Spinal cord (tissue), 10 donors: ENCODE measurements around the gene TAF4B. TPM values are rescaled to one million over a fixed set of nuclear protein-coding genes. Genes with fewer than 3 reads are reported as not detected.

Source experiments
- DNase-seq, 6 donors: peaks; one replicate each; pipeline versions ENCODE4 v3.0.0 to v3.0.0-alpha.2; 2013 to 2015; ENCODE audit warnings: low spot score in 6 of 6, low read depth in 4 of 6
- H3K27ac ChIP-seq: one replicate; pipeline ENCODE4 v1.5.1; 2013; ENCODE audit warnings: low read depth, low read length, control low read depth
- H3K27me3 ChIP-seq: one replicate; pipeline ENCODE4 v1.6.1; 2013; ENCODE audit warnings: low read length; ENCODE audit not compliant: control insufficient read depth, insufficient read depth
- H3K36me3 ChIP-seq: one replicate; pipeline ENCODE4 v1.6.1; 2013; ENCODE audit warnings: low read length; ENCODE audit not compliant: control insufficient read depth, insufficient read depth
- H3K4me1 ChIP-seq: one replicate; pipeline ENCODE4 v1.6.1; 2013; ENCODE audit warnings: low read length; ENCODE audit not compliant: control insufficient read depth, insufficient read depth
- H3K4me3 ChIP-seq: one replicate; pipeline ENCODE4 v1.5.1; 2013; ENCODE audit warnings: low read depth, low read length, control low read depth
- H3K9me3 ChIP-seq: one replicate; pipeline ENCODE4 v1.6.1; 2013; ENCODE audit warnings: low read length; ENCODE audit not compliant: control insufficient read depth, insufficient read depth
- WGBS: methylation state at CpG from one replicate; pipeline ENCODE4 v1.1.5; 2013; ENCODE audit warnings: missing lambda C conversion rate; ENCODE audit not compliant: insufficient coverage; 5-methylcytosine and 5-hydroxymethylcytosine counted together
- polyA plus RNA-seq, 2 donors: library from polyadenylated mRNA; unstranded; fragments of 120-200 nt; gene quantifications; one replicate each; pipeline ENCODE4 v1.2.1, GENCODE V29; 2013; ENCODE audit not compliant: insufficient read length in 2 of 2
- total RNA-seq, 2 donors: library from RNA; depleted of rRNA in 1 of 2; stranded (reverse); fragments of 120-200 nt in 1 of 2; fragments of >200 nt in 1 of 2; gene quantifications; one replicate each; pipeline versions ENCODE4 v1.2.3 to v1.2.4, GENCODE V29; 2013 to 2014
- donor health status: healthy.

TAF4B gene
- total and polyA plus RNA-seq, 4 donors: 1.6 to 4.9 (median 2.7) TPM

DNA sequence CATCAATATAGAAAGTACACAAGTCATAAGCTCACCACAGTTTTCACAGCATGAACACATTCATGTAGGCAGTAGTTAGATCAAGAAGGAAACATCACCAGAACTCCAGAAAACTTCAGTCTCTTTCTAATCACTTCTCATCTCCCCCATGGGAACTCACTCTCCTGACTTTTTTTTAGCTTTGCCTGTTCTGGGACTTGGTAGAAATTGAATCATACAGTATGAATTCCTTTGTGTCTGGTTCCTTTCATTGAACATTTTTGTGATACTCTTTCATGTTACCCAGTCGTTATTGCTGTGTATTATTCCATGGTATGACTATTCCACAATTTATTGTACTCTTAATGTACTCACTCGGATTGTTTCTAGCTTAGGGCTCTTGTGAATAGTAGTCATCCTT is 160.2 kb downstream of the TAF4B start:
- no peaks in the 10 kb centered on the region for H3K9me3 ChIP-seq
- WGBS: no CpG with 5 or more reads among the region's 2 CpGs
- H3K4me1 ChIP-seq: no peaks in the 10 kb centered on the region
- H3K4me3 ChIP-seq: no peak overlapping the region
- no peaks in the 10 kb centered on the region for H3K27me3 ChIP-seq
- DNase-seq: no peak
- H3K36me3 ChIP-seq: no peaks in the 10 kb centered on the region
- peak overlapping the region; percentile 74 for H3K27ac ChIP-seq

- H3K27ac ChIP-seq: no peak overlapping the region
- WGBS: no CpG with 5 or more reads among the region's 5 CpGs
- no peak for DNase-seq
- no peaks in the 10 kb centered on the region for H3K36me3 ChIP-seq
- no peak overlapping the region for H3K4me3 ChIP-seq
- H3K27me3 ChIP-seq: no peaks in the 10 kb centered on the region
- no peaks in the 10 kb centered on the region for H3K4me1 ChIP-seq
- H3K9me3 ChIP-seq: no peaks in the 10 kb centered on the region
Observed at GRCh38 chr18:26394047-26394654, 167.9 kb downstream of the TAF4B start.

- Histone ChIP-seq H3K36me3 (no peaks in the 10 kb centered on the region), H3K9me3 (no peaks in the 10 kb centered on the region), H3K4me1 (no peaks in the 10 kb centered on the region), H3K27me3 (no peaks in the 10 kb centered on the region), H3K27ac (no peak overlapping the region), H3K4me3 (no peak overlapping the region)
- WGBS: no CpG with 5 or more reads among the region's 4 CpGs
- DNase-seq: no peak
Observed at GRCh38 chr18:26397019-26397418, 170.8 kb downstream of the TAF4B start.

DNA sequence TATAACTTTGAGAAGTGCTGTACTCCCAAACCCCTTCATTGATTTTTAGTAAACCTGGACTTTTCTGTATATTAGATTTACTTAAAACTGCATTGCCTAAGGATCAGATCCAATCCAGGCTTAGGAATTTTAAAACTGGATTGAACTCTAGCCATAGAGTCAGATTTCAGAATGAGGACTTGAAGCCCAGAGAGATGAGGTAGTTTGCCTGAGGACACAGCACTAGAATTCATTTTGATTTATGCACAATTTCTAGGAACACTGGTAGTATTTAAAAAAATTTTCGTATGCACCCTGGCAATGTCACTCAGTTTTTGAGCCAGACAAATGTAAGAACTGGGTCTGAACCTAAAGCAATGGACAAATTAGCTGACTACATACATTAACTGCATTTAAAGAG is 177.2 kb downstream of the TAF4B start:
- Histone ChIP-seq H3K27ac (no peak overlapping the region), H3K4me3 (no peak overlapping the region), H3K9me3 (no peaks in the 10 kb centered on the region), H3K27me3 (no peaks in the 10 kb centered on the region), H3K4me1 (peaks cover 13% of the 10 kb centered on the region), H3K36me3 (no peaks in the 10 kb centered on the region)
- no peak for DNase-seq
- WGBS: no CpG with 5 or more reads among the region's 1 CpG

GRCh38 chr18:26405190-26405801 is 179.1 kb downstream of the TAF4B start:
- peak in 2 of 6 donors; percentile 56 to 62 for DNase-seq
- no peak overlapping the region for H3K27ac ChIP-seq

DNA sequence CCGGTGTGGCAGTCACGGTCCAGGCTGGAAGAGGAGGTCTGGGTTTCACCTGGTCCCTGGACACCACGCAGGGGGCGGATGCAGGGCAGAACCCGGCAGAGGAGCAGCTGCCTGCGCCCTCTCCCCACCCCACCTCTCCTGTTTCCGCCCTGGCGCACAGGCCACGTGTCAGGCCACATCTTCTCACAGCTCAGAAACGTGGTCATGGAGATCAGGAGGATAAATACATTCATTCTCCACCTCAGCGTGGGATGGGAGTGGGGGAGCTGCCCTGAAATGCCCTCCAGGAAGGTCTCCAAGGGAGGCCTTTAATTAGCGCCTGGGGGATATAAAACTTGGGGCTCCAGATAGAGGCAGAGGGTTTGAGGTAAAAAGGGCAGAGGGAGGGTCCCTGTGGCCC is 180.1 kb downstream of the TAF4B start:
- 86% methylated on average over 4 of the region's 12 CpGs for WGBS
- Histone ChIP-seq H3K36me3 (no peaks in the 10 kb centered on the region), H3K4me1 (peaks cover 13% of the 10 kb centered on the region), H3K27ac (no peak overlapping the region), H3K4me3 (no peak overlapping the region), H3K27me3 (no peaks in the 10 kb centered on the region), H3K9me3 (no peaks in the 10 kb centered on the region)
- no peak for DNase-seq

More at GRCh38 chr18:26405190-26405801, 179.1 kb downstream of the TAF4B start:
- WGBS: 66% methylated on average over 5 of the region's 5 CpGs
- no peak overlapping the region for H3K4me3 ChIP-seq
- no peaks in the 10 kb centered on the region for H3K27me3 ChIP-seq
- peaks cover 13% of the 10 kb centered on the region for H3K4me1 ChIP-seq
- H3K36me3 ChIP-seq: no peaks in the 10 kb centered on the region
- no peaks in the 10 kb centered on the region for H3K9me3 ChIP-seq

DNA sequence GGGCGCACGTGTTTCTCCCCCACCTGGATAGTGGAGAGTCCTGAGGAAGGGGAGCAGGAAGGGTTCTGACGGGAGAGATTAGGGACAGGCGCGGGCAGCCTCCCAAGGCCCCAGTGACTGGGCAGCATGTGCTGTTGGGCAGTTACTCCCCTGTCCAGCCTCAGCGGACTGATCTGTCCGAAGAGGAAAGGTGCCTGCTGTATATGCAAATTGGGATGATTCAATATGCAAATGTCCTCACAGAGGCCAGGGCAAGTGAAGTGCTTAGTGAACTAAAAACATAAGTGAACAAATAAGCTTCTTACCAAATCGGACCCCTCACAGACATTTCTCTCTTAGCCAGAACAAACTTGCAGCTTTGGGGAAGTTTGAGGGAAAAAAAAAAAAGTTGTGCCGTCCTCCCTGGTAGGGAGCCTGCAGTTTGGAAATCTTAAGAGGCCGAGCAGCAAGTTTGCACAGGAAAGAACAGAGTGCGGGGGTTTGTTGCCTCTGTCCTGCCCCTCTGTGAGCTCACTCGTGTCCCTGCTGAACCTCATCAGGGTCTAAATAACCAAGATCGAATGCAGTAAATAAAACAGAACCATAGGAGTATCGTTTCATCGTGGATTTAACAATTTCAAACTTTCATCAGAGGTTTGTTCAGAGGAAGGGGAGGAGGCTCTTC is 180.7 kb downstream of the TAF4B start:
- peaks cover 13% of the 10 kb centered on the region for H3K4me1 ChIP-seq
- H3K27me3 ChIP-seq: no peaks in the 10 kb centered on the region
- 78% methylated on average over 8 of the region's 15 CpGs for WGBS
- no peaks in the 10 kb centered on the region for H3K9me3 ChIP-seq
- DNase-seq: no peak
- H3K27ac ChIP-seq: no peak overlapping the region
- no peaks in the 10 kb centered on the region for H3K36me3 ChIP-seq
- H3K4me3 ChIP-seq: no peak overlapping the region

- H3K27me3 ChIP-seq: no peaks in the 10 kb centered on the region
- peaks cover 13% of the 10 kb centered on the region for H3K4me1 ChIP-seq
- no peak overlapping the region for H3K4me3 ChIP-seq
- DNase-seq: no peak
- no peaks in the 10 kb centered on the region for H3K9me3 ChIP-seq
- 97% methylated on average over 10 of the region's 16 CpGs for WGBS
- H3K27ac ChIP-seq: no peak overlapping the region
- H3K36me3 ChIP-seq: no peaks in the 10 kb centered on the region
Observed at GRCh38 chr18:26407736-26408601, 181.7 kb downstream of the TAF4B start.

DNA sequence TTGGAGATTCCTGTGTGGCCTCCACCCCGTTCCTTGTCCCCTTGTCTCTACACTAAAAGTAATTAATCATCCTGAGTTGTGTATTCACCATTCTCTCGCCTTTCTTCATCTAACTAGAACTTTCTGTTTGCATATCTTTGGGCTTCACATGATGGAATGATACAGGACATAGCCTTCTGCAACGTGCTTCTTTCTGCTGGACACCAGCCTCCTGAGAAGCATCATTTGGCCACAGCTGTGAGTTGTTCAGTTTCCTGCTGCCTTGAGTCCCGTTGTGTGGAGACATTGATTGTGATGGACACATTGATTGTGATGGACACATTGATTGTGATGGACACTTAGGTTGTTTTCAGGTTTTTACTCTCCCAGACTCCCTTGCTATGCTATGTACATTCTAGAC is 182.8 kb downstream of the TAF4B start:
- no peak for DNase-seq
- WGBS: 90% methylated on average over 4 of the region's 4 CpGs
- H3K36me3 ChIP-seq: no peaks in the 10 kb centered on the region
- peaks cover 13% of the 10 kb centered on the region for H3K4me1 ChIP-seq
- no peak overlapping the region for H3K4me3 ChIP-seq
- no peak overlapping the region for H3K27ac ChIP-seq
- no peaks in the 10 kb centered on the region for H3K27me3 ChIP-seq
- no peaks in the 10 kb centered on the region for H3K9me3 ChIP-seq
